GM12875 (cell line): Measurements from ENCODE around the gene DOCK3.
"Not testable (repeated sequence)": the region's sequence is repeated elsewhere in the genome, so short reads cannot be mapped to it uniquely, and the experiment has no call there.

Source experiments
- H3K4me3 ChIP-seq: one replicate; pipeline ENCODE4 v1.5.1; 2011; ENCODE audit warnings: low read depth, low read length, control low read depth
- CTCF ChIP-seq: IDR thresholded peaks from 2 replicates; pipeline ENCODE4 v1.5.1; 2011; ENCODE audit warnings: low read depth, mild to moderate bottlenecking, control low read depth, inconsistent platforms, low read length, moderate library complexity, borderline replicate concordance; ENCODE audit not compliant: insufficient read depth

Gene DOCK3

GRCh38 chr3:51176923-51177322, 502.2 kb downstream of the DOCK3 start:
- H3K4me3 ChIP-seq: no peak overlapping the region
- TF ChIP-seq CTCF: no peak

- H3K4me3 ChIP-seq: not testable (repeated sequence)
These were observed 511.7 kb downstream of the DOCK3 start for GRCh38 chr3:51186446-51186845.

- no peak overlapping the region for H3K4me3 ChIP-seq
- TF ChIP-seq CTCF: no peak
These were observed 515.5 kb downstream of the DOCK3 start for GRCh38 chr3:51190199-51190598.

- TF ChIP-seq CTCF: no peak
- H3K4me3 ChIP-seq: no peak overlapping the region
These were observed 516.1 kb downstream of the DOCK3 start for GRCh38 chr3:51190827-51191226.

- no peak for TF ChIP-seq CTCF
- H3K4me3 ChIP-seq: no peak overlapping the region
These were observed 517.0 kb downstream of the DOCK3 start for GRCh38 chr3:51191768-51192167.

- TF ChIP-seq CTCF: no peak
- no peak overlapping the region for H3K4me3 ChIP-seq
These were observed 523.8 kb downstream of the DOCK3 start for GRCh38 chr3:51198477-51198876.

- H3K4me3 ChIP-seq: not testable (repeated sequence)
These were observed 524.6 kb downstream of the DOCK3 start for GRCh38 chr3:51199296-51199695.

- no peak for TF ChIP-seq CTCF
- H3K4me3 ChIP-seq: no peak overlapping the region
These were observed 541.6 kb downstream of the DOCK3 start for GRCh38 chr3:51216291-51216690.
